Right lobe of liver (tissue), 4 donors: ENCODE results near the gene ARNT2.

Experiments used
- CTCF ChIP-seq, 4 donors: fragments of 200-600 bp in 3 of 4; fragments of 450-650 bp in 1 of 4; IDR thresholded peaks; one replicate each; pipeline versions ENCODE4 v1.5.1 to v1.8.0; 2016 to 2022; ENCODE audit warnings: antibody characterized with exemption in 4 of 4, mild to moderate bottlenecking in 2 of 4
- POLR2A ChIP-seq: fragments of 450-650 bp; IDR thresholded peaks from one replicate; pipeline ENCODE4 v1.6.1; 2017; ENCODE audit warnings: antibody characterized with exemption, mild to moderate bottlenecking
- donor health status: DM: no; HTN: no; CAD: no.
- donor health status: DM: no; HTN: no; CAD: no.
- donor health status: DM: no; HTN: yes; CAD: no.

DNA sequence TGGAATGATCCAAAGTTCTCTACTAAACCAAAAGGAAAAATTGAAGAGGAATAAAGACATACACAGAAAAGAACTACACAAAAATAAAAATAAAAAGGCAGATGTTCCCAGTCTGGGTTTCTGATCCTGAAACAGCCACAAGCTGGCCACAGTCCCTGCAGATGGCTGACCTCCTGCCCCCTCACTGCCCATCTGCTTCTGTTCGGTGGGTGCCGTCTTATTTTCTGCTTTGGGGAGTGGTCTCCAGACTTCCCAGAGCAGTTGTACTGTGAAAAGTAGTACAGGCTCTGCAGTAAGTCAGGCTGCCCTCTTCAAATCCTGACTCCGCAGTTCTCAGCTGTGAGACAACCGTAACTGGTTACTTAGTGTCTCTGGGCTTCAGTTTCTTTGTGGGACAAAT lies 94.5 kb downstream of the ARNT2 start:
- TF ChIP-seq CTCF (IDR thresholded peaks at IDR 0.05) (no peak), POLR2A (no peak)
